ENCODE results near the gene DNAAF5.

Gene DNAAF5

DNA sequence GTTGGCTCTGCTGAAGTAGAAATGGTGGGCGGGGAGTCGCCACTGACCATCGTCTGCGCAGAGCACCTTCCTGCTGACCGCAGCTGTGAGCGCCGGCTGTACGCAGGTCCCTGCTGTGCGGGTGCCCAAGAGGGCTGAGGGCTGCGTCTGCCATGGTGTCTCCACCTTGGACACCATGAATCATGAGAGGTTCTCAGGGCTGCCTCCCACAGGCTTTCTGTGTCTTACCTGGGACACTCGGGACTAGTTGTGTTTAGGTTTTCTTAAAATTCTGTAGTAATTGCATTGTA is 45.5 kb downstream of the DNAAF5 start:
- no peaks in the 10 kb centered on the region for H3K9me2 ChIP-seq (replicated peaks; ENCODE audit: low read depth, low read length)
- H3K36me3 ChIP-seq (ENCODE audit: insufficient read depth, low read length), result peaks cover 11% of the 10 kb centered on the region; the same call in 1 of the 2 replicates
- TF ChIP-seq, protein P1, sequence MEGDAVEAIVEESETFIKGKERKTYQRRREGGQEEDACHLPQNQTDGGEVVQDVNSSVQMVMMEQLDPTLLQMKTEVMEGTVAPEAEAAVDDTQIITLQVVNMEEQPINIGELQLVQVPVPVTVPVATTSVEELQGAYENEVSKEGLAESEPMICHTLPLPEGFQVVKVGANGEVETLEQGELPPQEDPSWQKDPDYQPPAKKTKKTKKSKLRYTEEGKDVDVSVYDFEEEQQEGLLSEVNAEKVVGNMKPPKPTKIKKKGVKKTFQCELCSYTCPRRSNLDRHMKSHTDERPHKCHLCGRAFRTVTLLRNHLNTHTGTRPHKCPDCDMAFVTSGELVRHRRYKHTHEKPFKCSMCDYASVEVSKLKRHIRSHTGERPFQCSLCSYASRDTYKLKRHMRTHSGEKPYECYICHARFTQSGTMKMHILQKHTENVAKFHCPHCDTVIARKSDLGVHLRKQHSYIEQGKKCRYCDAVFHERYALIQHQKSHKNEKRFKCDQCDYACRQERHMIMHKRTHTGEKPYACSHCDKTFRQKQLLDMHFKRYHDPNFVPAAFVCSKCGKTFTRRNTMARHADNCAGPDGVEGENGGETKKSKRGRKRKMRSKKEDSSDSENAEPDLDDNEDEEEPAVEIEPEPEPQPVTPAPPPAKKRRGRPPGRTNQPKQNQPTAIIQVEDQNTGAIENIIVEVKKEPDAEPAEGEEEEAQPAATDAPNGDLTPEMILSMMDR (conservative IDR thresholded peaks at IDR 0.05; ENCODE audit: low read length), result no peak
- no peak for TF ChIP-seq EZH2phosphoT487 (IDR thresholded peaks at IDR 0.05; ENCODE audit: borderline replicate concordance)

GRCh38 chr7:772392-772791 is 45.9 kb downstream of the DNAAF5 start:
- Histone ChIP-seq H3K4me3 (ENCODE audit: low read length, poor library complexity, severe bottlenecking) (no peak overlapping the region), H3K79me2 (ENCODE audit: insufficient read depth, low read length) (no peaks in the 10 kb centered on the region), H3K27me3 (ENCODE audit: insufficient read depth, low read length, poor library complexity, severe bottlenecking) (no peaks in the 10 kb centered on the region), H3K4me2 (ENCODE audit: low read depth, low read length, poor library complexity, severe bottlenecking) (no peak overlapping the region), H4K20me1 (ENCODE audit: insufficient read depth, low read length, poor library complexity, severe bottlenecking) (no peaks in the 10 kb centered on the region), H3K9me3 (ENCODE audit: insufficient read depth, low read depth, low read length) (no peaks in the 10 kb centered on the region), H3F3A (ENCODE audit: low read depth) (no peaks in the 10 kb centered on the region), H3K9me2 (replicated peaks; ENCODE audit: low read depth, low read length) (no peaks in the 10 kb centered on the region), H2AFZ (ENCODE audit: low read length) (no peak overlapping the region), H3K4me1 (ENCODE audit: insufficient read depth, low read length, poor library complexity, severe bottlenecking) (no peaks in the 10 kb centered on the region), H3K36me3 (ENCODE audit: insufficient read depth, low read length) (peaks cover 11% of the 10 kb centered on the region; the same call in 1 of the 2 replicates), H3K9ac (ENCODE audit: low read depth, low read length, poor library complexity, severe bottlenecking) (no peak overlapping the region)
- TF ChIP-seq EZH2phosphoT487 (IDR thresholded peaks at IDR 0.05; ENCODE audit: borderline replicate concordance), result no peak
- TF ChIP-seq, protein P1 (conservative IDR thresholded peaks at IDR 0.05; ENCODE audit: low read length), result no peak

More for the DNA sequence above, 45.5 kb downstream of the DNAAF5 start:
- H2AFZ ChIP-seq (ENCODE audit: low read length), result no peak overlapping the region
- H3F3A ChIP-seq (ENCODE audit: low read depth), result no peaks in the 10 kb centered on the region
- no peaks in the 10 kb centered on the region for H3K4me1 ChIP-seq (ENCODE audit: insufficient read depth, low read length, poor library complexity, severe bottlenecking)
- no peaks in the 10 kb centered on the region for H3K9me3 ChIP-seq (ENCODE audit: insufficient read depth, low read depth, low read length)
- H3K4me2 ChIP-seq (ENCODE audit: low read depth, low read length, poor library complexity, severe bottlenecking), result no peak overlapping the region
- no peak overlapping the region for H3K9ac ChIP-seq (ENCODE audit: low read depth, low read length, poor library complexity, severe bottlenecking)
- H3K4me3 ChIP-seq (ENCODE audit: low read length, poor library complexity, severe bottlenecking), result no peak overlapping the region
- no peaks in the 10 kb centered on the region for H3K27me3 ChIP-seq (ENCODE audit: insufficient read depth, low read length, poor library complexity, severe bottlenecking)
- no peaks in the 10 kb centered on the region for H3K79me2 ChIP-seq (ENCODE audit: insufficient read depth, low read length)
- no peaks in the 10 kb centered on the region for H4K20me1 ChIP-seq (ENCODE audit: insufficient read depth, low read length, poor library complexity, severe bottlenecking)

DNA sequence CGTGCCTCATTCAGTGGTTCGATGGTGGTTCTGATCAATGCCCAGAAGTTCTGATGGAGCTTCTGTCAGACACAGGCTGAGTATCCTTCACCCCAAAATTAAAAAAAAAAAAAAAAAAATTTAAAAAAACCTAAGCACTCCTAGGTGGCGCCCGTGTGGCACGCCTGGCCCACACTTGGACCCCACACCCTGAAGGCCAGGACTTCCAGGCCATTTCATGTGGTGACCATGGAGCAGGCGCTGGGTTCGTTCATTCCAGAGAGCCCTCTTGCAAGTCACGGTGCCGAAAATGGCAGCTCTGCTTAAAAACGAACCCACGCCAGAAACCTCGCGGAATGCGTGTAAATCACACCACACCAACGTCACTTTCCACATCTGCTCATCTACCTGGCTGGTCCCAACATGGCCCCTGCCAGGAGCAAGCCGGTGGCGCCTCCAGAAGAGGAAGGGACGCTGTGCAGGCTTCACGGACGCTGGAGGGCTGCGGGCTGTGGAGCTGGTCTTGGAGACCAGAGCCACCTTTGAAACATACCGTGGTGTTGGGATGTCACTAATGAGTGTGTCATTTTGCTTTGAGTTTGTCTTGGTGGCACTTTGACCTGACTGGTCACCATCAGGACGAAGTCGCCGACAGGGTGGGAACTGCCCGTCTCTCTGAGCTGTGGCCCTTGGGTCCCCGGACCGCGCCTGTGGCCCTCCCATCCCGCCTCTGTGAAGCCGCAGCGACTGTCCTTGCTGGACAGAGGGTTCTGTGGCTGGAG is 46.5 kb downstream of the DNAAF5 start:
- Histone ChIP-seq H3K9me3 (ENCODE audit: insufficient read depth, low read depth, low read length) (no peaks in the 10 kb centered on the region), H3K4me2 (ENCODE audit: low read depth, low read length, poor library complexity, severe bottlenecking) (no peak overlapping the region), H3K27me3 (ENCODE audit: insufficient read depth, low read length, poor library complexity, severe bottlenecking) (no peaks in the 10 kb centered on the region), H3K9me2 (replicated peaks; ENCODE audit: low read depth, low read length) (no peaks in the 10 kb centered on the region), H3K79me2 (ENCODE audit: insufficient read depth, low read length) (no peaks in the 10 kb centered on the region), H3K9ac (ENCODE audit: low read depth, low read length, poor library complexity, severe bottlenecking) (no peak overlapping the region), H4K20me1 (ENCODE audit: insufficient read depth, low read length, poor library complexity, severe bottlenecking) (no peaks in the 10 kb centered on the region), H3K4me3 (ENCODE audit: low read length, poor library complexity, severe bottlenecking) (no peak overlapping the region), H2AFZ (ENCODE audit: low read length) (no peak overlapping the region), H3K36me3 (ENCODE audit: insufficient read depth, low read length) (peaks cover 16% of the 10 kb centered on the region; the same call in 1 of the 2 replicates), H3K4me1 (ENCODE audit: insufficient read depth, low read length, poor library complexity, severe bottlenecking) (no peaks in the 10 kb centered on the region), H3F3A (ENCODE audit: low read depth) (no peaks in the 10 kb centered on the region)
- no peak for TF ChIP-seq EZH2phosphoT487 (IDR thresholded peaks at IDR 0.05; ENCODE audit: borderline replicate concordance)

- H3K27me3 ChIP-seq (ENCODE audit: insufficient read depth, low read length, poor library complexity, severe bottlenecking), result no peaks in the 10 kb centered on the region
- H3K9ac ChIP-seq (ENCODE audit: low read depth, low read length, poor library complexity, severe bottlenecking), result no peak overlapping the region
- no peaks in the 10 kb centered on the region for H3K9me2 ChIP-seq (replicated peaks; ENCODE audit: low read depth, low read length)
- no peaks in the 10 kb centered on the region for H3K4me1 ChIP-seq (ENCODE audit: insufficient read depth, low read length, poor library complexity, severe bottlenecking)
- H3K4me2 ChIP-seq (ENCODE audit: low read depth, low read length, poor library complexity, severe bottlenecking), result no peak overlapping the region
- H4K20me1 ChIP-seq (ENCODE audit: insufficient read depth, low read length, poor library complexity, severe bottlenecking), result no peaks in the 10 kb centered on the region
- H2AFZ ChIP-seq (ENCODE audit: low read length), result no peak overlapping the region
- H3K79me2 ChIP-seq (ENCODE audit: insufficient read depth, low read length), result no peaks in the 10 kb centered on the region
- H3F3A ChIP-seq (ENCODE audit: low read depth), result no peaks in the 10 kb centered on the region
- no peak overlapping the region for H3K4me3 ChIP-seq (ENCODE audit: low read length, poor library complexity, severe bottlenecking)
- TF ChIP-seq EZH2phosphoT487 (IDR thresholded peaks at IDR 0.05; ENCODE audit: borderline replicate concordance), result no peak
- TF ChIP-seq, protein P1 (conservative IDR thresholded peaks at IDR 0.05; ENCODE audit: low read length), result no peak
- H3K9me3 ChIP-seq (ENCODE audit: insufficient read depth, low read depth, low read length), result no peaks in the 10 kb centered on the region
- H3K36me3 ChIP-seq (ENCODE audit: insufficient read depth, low read length), result peaks cover 18% of the 10 kb centered on the region; the same call in 1 of the 2 replicates
Measured at GRCh38 chr7:773622-773915, 47.1 kb downstream of the DNAAF5 start.
